NCI-H2081 treated with DMSO at 0.1 percent for 48 hours (cell line): ENCODE results near the gene CALML3.

Experiments used
- DNase-seq: peaks from one replicate; lab custom pipeline; 2025; lab: John Stamatoyannopoulos, UW

Gene CALML3

GRCh38 chr10:5491477-5491876, 33.3 kb upstream of the CALML3 start:
- DNase-seq = no peak

- no peak for DNase-seq
Measured at GRCh38 chr10:5492322-5492855, 32.4 kb upstream of the CALML3 start.

GRCh38 chr10:5492929-5493576, 31.7 kb upstream of the CALML3 start:
- no peak for DNase-seq

GRCh38 chr10:5493691-5494090, 31.1 kb upstream of the CALML3 start:
- no peak for DNase-seq

- DNase-seq = no peak
Measured at GRCh38 chr10:5494611-5495010, 30.1 kb upstream of the CALML3 start.

- no peak for DNase-seq
Measured at GRCh38 chr10:5496261-5497250, 28.2 kb upstream of the CALML3 start.

GRCh38 chr10:5497289-5497688, 27.5 kb upstream of the CALML3 start:
- DNase-seq = no peak

GRCh38 chr10:5497948-5498730, 26.6 kb upstream of the CALML3 start:
- no peak for DNase-seq

- no peak for DNase-seq
Measured at GRCh38 chr10:5498791-5499492, 25.8 kb upstream of the CALML3 start.

- no peak for DNase-seq
Measured at GRCh38 chr10:5499493-5500140, 25.1 kb upstream of the CALML3 start, which contains the start of gene CALML5. TSS of gene CALML5 (minus strand) at chr10:5499570. CDS start at chr10:5499438, 132 bp downstream.

- no peak for DNase-seq
Measured at GRCh38 chr10:5500162-5500670, 24.5 kb upstream of the CALML3 start.

- no peak for DNase-seq
Measured at GRCh38 chr10:5500910-5501309, 23.9 kb upstream of the CALML3 start.

- no peak for DNase-seq
Measured at GRCh38 chr10:5502061-5502521, 22.7 kb upstream of the CALML3 start.

- DNase-seq = no peak
Measured at GRCh38 chr10:5502571-5503476, 21.9 kb upstream of the CALML3 start.

- no peak for DNase-seq
Measured at GRCh38 chr10:5503477-5503835, 21.3 kb upstream of the CALML3 start.

- no peak for DNase-seq
Measured at GRCh38 chr10:5504146-5505072, 20.4 kb upstream of the CALML3 start.

GRCh38 chr10:5506246-5506645, 18.5 kb upstream of the CALML3 start:
- no peak for DNase-seq
